ENCODE measurements around the gene FIZ1. TPM values are rescaled to one million over a fixed set of nuclear protein-coding genes. Genes with fewer than 3 reads are reported as not detected.

Gene FIZ1
- total and polyA plus RNA-seq, 12 donors, result 4.4 to 19.7 (median 10.4) TPM

GRCh38 chr19:55646889-55647731, 47.8 kb upstream of the FIZ1 start:
- no peaks in the 10 kb centered on the region for H3K9me3 ChIP-seq (replicated peaks in 1 of 3)
- peak overlapping the region in 4 of 5 donors; percentile 49 to 86 (median 77) for H3K27ac ChIP-seq
- H3K4me1 ChIP-seq (replicated peaks in 1 of 2), result peaks cover 34 to 42% of the 10 kb centered on the region in 2 donors
- intact Hi-C loops (cut with DNase I), result no loop called here
- WGBS, 4 donors, result 34 to 43% (median 37%) methylated on average over 13 to 14 of the region's 14 CpGs
- H3K36me3 ChIP-seq (replicated peaks in 1 of 2), result peaks cover 0 to 17% of the 10 kb centered on the region in 2 donors
- TF ChIP-seq, protein P1, sequence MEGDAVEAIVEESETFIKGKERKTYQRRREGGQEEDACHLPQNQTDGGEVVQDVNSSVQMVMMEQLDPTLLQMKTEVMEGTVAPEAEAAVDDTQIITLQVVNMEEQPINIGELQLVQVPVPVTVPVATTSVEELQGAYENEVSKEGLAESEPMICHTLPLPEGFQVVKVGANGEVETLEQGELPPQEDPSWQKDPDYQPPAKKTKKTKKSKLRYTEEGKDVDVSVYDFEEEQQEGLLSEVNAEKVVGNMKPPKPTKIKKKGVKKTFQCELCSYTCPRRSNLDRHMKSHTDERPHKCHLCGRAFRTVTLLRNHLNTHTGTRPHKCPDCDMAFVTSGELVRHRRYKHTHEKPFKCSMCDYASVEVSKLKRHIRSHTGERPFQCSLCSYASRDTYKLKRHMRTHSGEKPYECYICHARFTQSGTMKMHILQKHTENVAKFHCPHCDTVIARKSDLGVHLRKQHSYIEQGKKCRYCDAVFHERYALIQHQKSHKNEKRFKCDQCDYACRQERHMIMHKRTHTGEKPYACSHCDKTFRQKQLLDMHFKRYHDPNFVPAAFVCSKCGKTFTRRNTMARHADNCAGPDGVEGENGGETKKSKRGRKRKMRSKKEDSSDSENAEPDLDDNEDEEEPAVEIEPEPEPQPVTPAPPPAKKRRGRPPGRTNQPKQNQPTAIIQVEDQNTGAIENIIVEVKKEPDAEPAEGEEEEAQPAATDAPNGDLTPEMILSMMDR (IDR thresholded peaks at IDR 0.05), result no peak
- TF ChIP-seq POLR2A (IDR thresholded peaks at IDR 0.05), result no peak
- H3K27me3 ChIP-seq, result no peaks in the 10 kb centered on the region
- H3K4me3 ChIP-seq, result peak overlapping the region in 1 of 4 donors; percentile 85
- peak in 2 of 7 donors; percentile 39 to 51 for DNase-seq

- Histone ChIP-seq H3K27me3 (no peaks in the 10 kb centered on the region), H3K36me3 (replicated peaks in 1 of 2) (peaks cover 0 to 14% of the 10 kb centered on the region in 2 donors), H3K4me3 (no peak overlapping the region), H3K27ac (no peak overlapping the region), H3K4me1 (replicated peaks in 1 of 2) (peaks cover 35 to 48% of the 10 kb centered on the region in 2 donors), H3K9me3 (replicated peaks in 1 of 3) (no peaks in the 10 kb centered on the region)
- TF ChIP-seq, protein P1 (IDR thresholded peaks at IDR 0.05), result no peak
- no peak for TF ChIP-seq POLR2A (IDR thresholded peaks at IDR 0.05)
- no peak for DNase-seq
- intact Hi-C loops (cut with DNase I), result no loop called here
- WGBS, 4 donors, result 65 to 69% (median 68%) methylated on average over 4 to 5 of the region's 5 CpGs
Measured at GRCh38 chr19:55645512-55645881, 46.2 kb upstream of the FIZ1 start.

GRCh38 chr19:55644842-55645511, 45.7 kb upstream of the FIZ1 start:
- Histone ChIP-seq H3K27me3 (no peaks in the 10 kb centered on the region), H3K4me3 (no peak overlapping the region), H3K9me3 (replicated peaks in 1 of 3) (no peaks in the 10 kb centered on the region), H3K27ac (no peak overlapping the region), H3K36me3 (replicated peaks in 1 of 2) (peaks cover 0 to 14% of the 10 kb centered on the region in 2 donors), H3K4me1 (replicated peaks in 1 of 2) (peaks cover 40 to 53% of the 10 kb centered on the region in 2 donors)
- intact Hi-C loops (cut with DNase I), result no loop called here
- 87 to 91% (median 88%) methylated on average over 11 to 28 of the region's 28 CpGs for WGBS, 4 donors
- no peak for DNase-seq
- TF ChIP-seq POLR2A (IDR thresholded peaks at IDR 0.05), result no peak
- TF ChIP-seq, protein P1 (IDR thresholded peaks at IDR 0.05), result no peak

GRCh38 chr19:55644191-55644833, 45.0 kb upstream of the FIZ1 start:
- 39 to 53% (median 47%) methylated on average over 12 of the region's 12 CpGs for WGBS, 4 donors
- Histone ChIP-seq H3K36me3 (replicated peaks in 1 of 2) (peaks cover 0 to 14% of the 10 kb centered on the region in 2 donors), H3K9me3 (replicated peaks in 1 of 3) (no peaks in the 10 kb centered on the region), H3K27ac (peak overlapping the region in 4 of 5 donors; percentile 88 to 94 (median 90)), H3K4me3 (peak overlapping the region in 3 of 4 donors; percentile 68 to 91 (median 81)), H3K4me1 (replicated peaks in 1 of 2) (peaks cover 41 to 54% of the 10 kb centered on the region in 2 donors), H3K27me3 (no peaks in the 10 kb centered on the region)
- DNase-seq, result no peak
- TF ChIP-seq, protein P1 (IDR thresholded peaks at IDR 0.05), result no peak
- TF ChIP-seq POLR2A (IDR thresholded peaks at IDR 0.05), result no peak
- intact Hi-C loops (cut with DNase I), result no loop called here
